GM04503 (cell line): ENCODE results near the gene KLRF2.
A peak's percentile ranks its signal among the peaks of the same experiment; 100 is the strongest.

Experiments used
- DNase-seq: peaks from one replicate; pipeline ENCODE4 v3.0.0-alpha.2; 2012; ENCODE audit warnings: low read depth

KLRF2 gene

DNA sequence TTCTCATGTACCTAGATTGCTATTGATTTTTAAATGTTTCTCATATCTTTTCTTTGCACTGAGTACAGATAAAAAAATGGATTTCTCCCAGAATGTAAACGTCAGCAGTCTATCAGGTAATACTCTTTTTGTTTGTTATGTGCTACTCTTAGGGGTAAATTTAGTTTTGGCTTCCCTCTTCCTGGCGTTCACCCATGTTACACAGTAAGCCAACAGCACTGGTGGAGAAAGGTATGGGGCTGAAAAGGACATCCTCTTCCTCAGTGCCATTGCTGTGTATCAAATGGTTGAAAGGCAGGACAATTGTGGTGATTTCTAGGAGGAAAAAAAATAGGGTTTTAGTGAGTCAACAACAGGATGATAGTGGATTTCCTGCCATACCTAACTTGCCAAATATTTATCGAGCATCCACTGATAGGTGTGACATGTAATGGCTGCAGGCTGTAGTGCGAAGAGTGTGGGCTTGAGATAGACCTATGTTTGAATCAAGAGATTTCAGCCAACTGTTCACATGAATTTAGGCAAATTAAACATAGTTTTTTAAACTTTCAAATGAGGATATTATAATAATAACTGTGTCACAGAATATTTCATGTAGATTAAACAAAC lies 7.5 kb downstream of the KLRF2 start:
- no peak for DNase-seq

DNA sequence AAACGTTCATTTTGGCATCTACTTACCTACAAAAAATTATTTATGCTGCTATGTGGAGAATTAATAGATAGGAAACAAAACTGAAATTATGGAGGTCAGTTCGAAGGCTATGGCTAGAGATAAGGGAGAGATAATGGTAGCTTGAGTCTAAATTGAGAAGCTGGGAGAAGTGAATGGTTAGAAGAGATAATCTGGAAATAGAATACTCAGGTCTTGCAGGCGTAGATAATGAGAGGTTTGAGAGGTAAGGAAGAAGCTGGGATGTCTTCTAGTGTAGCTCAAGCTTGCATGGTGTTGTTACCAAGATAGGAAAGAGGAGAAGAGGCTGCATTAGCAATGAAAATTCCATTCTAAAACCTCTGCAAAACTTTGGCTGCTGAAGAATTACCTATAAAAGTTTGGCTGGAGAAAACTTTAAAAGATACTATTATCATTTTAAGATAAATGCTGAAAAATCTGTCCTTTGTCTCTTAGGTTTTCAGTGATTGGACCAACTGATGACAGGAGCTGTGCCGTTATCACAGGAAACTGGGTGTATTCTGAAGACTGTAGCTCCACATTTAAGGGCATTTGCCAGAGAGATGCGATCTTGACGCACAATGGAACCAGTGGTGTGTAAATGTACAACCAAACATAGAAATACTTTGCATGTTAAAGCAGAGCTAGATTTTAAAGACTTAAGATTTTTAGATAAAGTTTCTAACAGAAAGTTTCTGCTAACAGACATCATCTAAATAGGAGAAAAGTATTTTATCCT lies 14.1 kb downstream of the KLRF2 start:
- DNase-seq, result no peak

DNA sequence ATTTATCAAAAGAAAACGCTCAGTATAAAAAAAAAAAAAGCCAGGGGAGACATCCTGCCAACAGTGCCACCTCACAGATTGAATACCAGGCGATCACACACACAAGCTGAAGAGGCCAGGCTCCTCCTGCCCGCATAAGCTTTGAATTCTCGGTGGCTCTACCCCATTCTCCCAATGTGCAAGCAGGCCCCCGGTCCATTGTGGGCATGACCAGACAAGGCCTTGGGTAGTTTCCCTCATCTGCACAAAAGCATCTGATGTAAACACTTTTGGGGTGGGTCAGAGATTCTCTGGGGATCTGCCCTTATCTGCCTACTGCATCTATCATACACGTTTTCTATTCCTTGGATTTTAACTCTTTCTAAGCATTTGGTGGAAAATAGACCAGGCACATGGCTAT lies 16.2 kb downstream of the KLRF2 start:
- no peak for DNase-seq

DNA sequence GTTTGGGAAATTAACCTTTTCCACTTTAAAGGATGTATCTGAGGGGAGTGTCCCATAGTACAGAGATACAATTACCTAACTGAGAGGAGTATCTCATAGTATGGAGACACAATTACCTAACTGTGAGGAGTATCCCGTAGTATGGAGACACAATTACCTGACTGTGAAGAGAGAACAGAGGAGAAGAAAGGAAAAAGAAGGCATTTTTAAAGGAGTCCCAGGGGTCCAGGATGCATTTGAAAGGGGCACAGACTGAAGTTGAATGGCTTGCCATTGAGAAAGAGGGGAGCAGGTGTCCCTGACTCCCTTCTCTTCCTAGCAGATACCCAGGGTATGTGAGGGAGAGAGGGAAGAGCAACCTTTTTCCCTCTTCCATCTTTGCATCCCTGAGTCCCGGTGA lies 17.9 kb downstream of the KLRF2 start:
- no peak for DNase-seq

DNA sequence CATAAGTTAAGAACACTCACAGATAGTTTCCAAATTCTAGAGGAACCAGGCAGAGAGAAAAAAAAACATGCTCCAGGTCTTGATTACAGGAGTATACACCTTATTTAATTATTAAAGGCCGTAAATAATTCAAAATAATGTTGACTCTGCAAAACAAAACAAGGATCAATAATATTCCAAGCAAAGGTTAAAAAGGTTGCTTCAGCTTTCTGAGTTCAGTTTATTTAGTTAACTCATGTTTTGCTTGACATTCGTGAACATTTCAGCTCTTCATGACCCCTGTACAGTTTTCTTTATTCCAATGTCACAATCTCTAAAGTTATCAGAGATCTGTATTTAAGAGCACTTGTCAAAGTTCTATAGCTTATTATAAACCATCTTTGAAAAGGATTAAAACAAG lies 19.6 kb downstream of the KLRF2 start:
- DNase-seq, result no peak

DNA sequence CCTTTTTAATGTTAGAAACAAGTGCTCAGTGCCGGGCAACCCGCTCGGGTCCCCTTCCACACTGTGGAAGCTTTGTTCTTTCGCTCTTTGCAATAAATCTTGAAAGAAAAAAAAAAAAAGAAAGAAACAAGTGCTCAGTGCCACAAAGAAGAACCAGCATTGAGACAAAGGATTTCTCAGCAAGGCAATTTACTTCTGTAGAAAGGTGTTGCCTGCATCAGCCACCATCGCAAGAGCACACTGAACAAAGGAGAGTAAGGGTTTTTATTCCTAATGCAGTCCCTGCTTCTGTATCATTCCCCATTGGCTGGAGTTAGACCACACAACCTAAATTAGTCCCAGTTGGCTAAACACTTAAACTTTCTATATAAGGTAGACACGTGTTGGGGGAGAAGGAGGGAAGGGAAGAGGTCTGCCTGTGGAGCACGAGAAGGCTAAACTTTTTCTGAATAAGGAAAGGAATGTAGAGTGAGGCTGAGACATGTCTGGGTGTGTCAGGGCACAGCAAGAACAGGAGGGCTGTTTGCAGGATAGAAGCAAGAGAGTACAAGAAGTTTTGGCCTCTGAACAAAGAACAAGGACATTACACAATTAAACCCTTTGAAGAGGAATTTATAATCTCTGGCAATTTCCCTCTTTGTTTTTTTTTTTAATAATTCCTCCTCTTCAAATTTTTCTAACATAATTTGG lies 21.4 kb downstream of the KLRF2 start:
- no peak for DNase-seq

DNA sequence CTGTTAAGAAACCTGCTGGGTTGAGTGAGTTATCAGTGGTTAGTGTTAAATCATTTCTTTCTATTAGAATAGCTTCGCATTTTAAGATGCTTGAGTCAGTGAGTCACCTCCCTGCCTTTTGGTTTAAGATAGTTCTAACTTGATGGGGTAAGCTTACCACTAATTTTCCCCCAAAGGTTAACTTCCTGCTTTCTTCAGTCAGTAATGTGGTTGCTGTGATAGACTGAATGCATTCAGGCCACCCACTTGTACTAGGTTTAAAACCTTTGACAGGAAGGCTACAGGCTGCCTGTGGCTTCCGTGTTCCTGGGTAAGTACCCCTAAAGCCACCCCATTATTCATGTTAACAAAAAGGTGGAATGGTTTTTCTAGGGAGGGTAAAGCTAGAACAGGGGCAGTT lies 25.6 kb downstream of the KLRF2 start:
- DNase-seq, result no peak

DNA sequence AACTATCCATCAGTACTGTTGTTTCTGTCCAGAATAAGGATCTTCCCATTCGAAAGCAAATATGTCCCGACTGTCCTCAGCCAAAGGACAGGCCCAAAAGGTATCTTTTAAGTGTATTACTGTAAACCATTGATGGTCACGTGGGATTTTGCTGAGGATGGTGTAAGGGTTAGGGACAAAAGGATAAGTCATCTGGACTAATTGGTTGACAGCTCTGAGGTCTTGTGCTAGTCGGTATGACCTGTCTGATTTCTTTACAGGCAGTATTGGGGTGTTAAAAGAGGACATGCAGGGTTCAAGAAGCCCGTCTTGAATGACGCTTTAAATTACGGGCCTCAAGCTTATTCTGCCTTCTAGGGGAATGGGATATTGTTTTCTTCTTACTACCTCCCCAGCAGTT lies 26.5 kb downstream of the KLRF2 start:
- no peak for DNase-seq

DNA sequence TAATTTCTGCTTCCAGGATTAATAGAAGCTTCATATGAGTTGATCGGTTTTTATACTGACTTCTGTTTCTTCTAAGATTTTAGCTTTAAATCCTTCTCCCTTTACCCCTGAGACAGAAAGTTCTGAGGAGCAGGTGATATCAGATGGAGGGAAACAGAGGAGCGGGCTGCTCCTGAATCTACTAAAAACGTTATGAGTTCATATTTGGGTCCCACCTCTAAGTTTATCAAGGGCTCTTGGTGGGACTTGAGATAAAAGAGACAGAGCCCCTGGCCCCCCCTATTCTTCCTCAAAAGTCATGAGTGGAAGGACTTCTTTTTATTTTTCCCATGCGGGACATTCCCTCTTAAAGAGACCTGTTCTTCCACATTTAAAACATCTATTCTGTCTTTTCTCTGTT lies 27.1 kb downstream of the KLRF2 start:
- no peak for DNase-seq

DNA sequence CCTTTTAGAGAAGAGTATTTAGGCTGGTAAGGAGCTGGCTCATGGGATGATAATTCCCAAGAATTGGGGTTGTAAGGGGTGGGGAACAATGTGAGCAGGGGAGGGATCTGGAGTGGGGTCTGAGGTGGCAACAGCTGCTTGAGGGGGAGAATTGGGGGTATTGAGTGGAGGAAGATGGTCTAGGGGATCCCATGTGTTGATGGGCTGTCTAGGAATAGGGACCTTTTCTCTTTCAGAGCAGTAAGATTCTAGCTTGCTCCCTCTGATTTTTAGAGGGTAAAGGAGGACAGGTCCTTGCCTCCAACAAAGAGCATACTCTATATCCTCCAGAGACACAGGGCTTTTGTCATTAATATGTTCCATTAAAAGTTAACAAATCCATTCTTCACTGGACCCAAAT lies 28.4 kb downstream of the KLRF2 start:
- DNase-seq, result no peak

DNA sequence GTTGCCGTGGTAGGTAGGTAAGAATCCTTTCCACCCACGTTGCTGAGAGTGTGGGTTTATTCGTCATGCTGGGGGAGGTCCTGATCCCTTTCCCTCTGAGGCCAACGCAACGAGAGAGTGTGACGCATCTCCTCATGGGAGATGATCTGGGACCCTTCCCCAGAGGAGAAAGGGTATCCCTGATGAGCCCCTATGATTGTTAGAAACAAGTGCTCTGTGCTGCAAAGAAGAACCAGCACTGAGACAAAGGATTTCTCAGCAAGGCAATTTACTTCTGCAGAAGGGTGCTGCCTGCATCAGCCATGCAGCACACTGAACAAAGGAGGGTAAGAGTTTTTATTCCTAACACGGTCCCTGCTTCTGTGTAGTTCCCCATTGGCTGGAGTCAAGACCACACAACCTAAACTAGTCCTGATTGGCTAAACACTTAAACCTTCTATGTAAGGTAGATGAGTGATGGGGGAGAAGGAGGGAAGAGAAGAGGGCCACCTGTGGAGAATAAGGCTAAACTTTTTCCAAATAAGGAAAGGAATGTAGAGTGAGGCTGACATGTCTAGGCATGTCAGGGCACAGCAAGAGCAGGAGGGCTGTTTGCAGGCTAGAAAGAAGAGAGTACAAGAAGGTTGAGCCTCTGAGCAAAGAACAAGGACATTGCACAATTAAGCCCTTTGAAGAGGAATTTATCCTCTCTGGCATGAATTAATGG lies 29.6 kb downstream of the KLRF2 start:
- DNase-seq, result no peak

DNA sequence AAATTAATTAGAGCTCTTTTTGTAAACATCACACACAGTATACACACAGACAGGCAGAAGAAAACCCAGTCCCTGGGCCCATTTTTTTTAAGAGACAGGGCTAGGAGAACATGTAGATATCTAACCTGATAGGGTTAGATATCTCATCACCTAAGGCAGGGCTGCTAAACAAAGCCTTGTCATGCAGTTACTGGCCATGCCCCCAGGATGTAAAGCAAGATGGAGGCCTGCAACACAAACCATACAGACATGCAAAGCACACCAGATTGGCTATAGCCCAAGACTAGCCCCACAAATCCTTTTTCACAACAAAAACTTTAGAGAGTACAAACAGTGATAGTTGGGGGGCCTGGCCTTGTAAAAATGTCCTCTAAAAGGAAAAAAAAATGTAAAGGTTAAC lies 30.4 kb downstream of the KLRF2 start:
- DNase-seq, result no peak

DNA sequence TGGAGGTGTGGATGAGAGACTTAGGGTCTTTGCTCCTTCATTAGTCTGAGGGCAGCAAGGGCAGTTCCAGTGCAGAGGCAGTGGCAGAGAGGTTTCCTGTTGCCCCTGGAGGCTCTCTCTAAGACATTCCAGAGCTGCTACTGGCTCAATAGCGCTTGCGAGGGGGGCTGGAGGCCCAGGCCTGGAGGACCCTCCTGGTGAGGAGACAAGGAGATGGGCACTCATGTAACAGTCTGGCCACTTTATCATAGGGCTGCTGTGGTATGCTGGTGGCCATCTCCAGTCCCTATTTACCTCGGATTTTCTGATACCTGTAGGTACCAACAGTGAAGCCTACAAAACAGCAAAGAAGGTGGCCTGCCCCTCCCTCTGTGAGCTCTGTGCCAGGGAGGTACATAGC lies 38.2 kb downstream of the KLRF2 start:
- no peak for DNase-seq

DNA sequence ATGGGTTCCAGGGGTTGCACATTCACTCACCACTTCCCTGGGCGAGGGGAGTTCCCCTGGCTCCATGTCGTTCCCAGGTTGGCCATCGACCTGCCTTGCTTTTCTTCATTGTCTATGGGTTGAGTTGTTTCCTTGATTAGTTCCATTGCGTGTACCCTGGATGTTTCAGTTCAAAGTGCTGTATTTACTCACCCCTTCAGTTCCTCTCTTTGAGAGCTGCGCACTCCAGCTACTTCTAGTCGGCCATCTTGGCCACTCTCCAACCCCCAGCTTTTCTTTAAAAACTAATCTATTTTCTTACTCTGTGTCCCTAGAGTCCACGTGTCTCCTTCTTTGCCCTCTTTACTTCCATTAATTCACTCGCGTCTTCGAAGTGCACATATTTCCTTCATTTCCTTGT lies 39.2 kb downstream of the KLRF2 start:
- DNase-seq, result no peak

DNA sequence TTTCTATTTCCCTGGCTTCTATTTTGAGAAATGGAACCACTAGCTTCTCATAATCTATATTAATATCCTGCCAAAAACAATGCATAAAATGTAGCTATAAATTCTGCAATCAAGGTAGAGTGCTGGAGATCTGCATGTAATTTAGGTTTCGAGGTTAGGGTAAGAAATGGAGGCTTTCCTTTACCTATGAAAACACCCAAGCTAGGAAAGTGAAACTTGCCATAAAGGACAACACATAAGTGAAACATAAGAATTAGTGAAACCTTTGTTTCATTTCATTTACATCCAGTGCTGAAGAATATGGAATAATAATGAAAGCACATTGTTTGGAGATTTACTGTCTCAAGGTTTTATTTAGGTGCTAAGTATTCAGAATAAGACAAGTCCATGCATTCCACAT lies 41.1 kb downstream of the KLRF2 start:
- DNase-seq, result no peak

DNA sequence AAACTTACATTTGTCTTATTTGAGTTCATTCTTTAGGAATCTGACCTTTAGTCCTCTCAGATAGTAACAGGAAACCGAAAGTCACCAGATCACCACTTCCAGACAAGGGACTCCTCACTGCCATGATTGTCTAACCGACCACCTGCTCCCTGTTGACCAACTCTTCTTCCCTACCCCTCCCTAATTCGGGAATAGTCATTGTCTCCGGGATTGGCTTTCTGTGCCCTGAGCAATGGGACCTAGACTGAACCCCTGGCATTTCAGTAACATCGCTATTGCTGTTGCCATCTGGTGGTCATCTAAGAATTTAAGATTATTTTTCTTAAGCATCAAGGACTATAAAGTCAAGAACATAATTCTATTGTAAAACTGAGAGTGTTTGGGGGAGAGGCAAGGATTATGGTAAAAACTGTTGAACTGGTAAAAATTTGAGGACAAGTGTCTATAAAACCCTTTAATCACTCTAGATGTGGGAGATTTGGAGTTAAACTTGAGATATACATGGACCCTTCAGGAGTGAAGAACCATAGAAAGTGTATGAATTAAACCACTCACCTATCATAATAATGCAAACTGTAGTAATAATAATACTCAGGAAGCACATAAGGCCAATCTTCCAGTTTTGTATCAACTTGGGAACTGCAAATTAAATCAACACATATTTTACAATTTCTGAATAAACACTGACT lies 44.6 kb downstream of the KLRF2 start:
- DNase-seq, result no peak

DNA sequence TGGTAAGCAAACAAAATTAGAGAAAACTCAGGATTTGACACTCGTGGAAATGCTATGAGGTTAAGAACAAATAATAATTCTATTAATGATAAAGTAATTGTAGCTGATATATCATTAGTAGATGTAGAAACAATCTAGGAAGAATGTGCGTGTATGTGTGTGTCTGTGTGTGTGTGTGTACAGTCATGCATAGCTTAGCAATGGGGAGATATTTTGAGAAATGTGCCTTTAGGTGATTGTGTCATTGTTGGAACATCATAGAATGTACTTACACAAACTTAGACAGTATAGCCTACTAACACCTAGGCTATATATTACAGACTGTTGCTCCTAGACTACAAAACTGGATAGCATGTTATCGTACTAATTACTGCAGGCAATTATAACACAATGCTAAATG lies 45.6 kb downstream of the KLRF2 start:
- no peak for DNase-seq

DNA sequence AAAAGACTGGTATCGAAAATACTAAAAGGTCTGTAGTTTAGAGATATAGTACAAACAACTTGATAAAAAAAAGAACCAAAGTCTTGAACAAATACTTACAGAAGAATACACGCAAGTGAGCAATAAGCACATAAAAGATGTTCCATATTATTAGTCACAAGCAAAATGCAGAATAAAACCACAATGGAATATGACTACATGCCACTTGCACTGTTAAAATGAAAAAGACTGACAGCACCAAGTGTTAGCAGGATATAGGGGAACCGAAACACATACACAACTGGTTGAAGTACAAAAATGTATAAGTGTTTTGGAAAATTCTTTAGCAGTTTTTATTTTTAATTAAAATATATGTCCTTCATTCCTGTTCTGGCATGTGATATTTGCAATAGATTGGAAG lies 47.3 kb downstream of the KLRF2 start:
- DNase-seq, result no peak

DNA sequence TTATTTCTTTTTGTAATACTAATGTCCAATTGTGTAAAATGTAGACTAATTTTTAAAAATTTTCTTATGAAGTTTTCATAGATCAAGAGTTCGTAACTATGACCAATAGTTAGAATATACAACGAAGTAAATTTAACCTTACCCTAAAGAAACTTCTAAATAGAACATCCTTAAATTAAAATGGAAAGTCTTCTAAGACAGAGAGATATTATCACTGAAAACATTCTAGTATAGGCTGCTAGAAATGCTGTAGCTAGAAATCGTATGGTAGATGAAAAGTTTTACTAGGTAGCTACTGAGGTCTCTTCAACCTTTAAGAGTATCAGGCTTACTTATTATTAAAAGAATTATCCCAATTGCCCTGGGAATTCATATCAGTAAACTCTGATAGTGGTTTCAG lies 50.0 kb downstream of the KLRF2 start:
- no peak for DNase-seq

DNA sequence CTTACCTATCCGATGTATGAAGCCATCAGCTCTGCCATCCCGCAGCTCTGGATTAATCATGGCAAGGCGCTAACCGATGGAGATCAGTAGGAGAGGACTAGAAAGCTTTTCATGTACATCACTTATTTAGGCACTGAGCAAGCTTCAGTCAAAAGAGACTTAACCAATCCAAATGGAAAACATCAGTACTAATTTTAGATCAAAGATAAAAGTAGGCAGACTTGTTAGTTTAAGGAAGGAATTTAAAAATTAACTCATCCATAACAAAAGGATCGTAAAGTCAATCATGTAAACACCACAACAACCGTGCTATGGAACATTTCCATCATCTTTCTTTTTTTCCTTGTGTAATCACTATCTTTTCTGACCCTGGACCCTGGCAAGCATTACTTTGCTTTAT lies 51.0 kb downstream of the KLRF2 start, which contains the start of gene CLEC2A:
Gene CLEC2A (minus strand): TSS at position 101 of the 400 bp plus-strand sequence. CDS start 41 bp downstream, at position 60.
- DNase-seq, result no peak

DNA sequence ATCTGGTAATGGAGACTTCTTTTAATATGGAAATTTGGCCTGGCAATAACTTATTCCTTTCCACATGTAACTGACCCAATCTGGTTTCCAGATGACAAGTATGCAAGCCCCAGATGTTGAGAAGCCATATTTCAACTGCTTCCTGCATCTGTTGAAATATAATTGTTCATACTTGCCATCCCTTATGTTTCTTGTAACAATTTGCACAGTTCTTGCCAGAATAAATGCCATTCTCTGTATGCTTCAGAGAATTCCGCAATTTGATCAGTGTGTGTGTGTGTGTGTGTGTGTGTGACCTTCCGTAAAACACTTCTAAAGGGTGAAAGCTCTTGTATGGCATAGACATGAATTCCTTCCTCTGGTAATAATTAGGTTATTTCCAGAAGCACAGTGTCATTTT lies 52.7 kb downstream of the KLRF2 start:
- DNase-seq, result peak; percentile 77

DNA sequence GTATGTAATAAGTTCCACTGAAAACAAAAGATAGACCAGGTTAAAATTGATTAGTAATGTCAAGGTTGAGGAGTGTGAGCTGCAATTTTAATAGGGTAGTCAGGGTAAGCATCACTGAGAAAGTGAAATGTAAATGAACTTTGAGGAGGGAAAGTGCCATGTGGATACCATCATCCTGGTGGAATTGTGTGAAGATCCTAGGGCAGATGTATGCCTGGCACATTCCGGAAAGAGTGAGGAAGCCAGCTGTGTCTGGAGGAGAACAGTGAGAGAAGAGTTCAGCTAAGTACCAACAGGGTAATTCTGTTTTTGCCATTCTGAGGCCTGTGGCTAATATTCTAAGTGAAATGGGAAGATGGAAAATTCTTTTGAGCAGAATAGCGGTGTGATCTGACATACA lies 53.7 kb downstream of the KLRF2 start:
- DNase-seq, result no peak
